ENCODE results near the gene MRTFA.

DNA sequence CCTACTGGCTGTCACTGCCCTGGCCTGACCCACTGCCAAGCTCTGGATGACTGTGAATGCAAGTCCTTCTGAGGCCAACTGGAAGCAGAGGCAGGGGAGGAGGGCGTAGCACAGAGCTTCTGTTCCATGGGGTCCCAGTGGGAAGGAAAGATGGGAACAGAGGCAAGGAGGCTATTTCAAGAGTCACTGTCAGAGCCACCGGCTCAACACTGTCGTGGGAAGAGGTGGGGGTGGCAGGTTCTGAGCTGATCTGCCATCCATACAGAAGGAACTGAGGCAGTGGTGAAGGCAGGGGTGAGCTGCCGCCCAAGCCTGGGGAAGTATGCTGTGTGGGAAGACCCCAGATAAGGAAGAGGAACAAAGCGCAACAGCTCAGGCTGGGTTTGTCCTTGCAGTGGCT lies 211.4 kb downstream of the MRTFA start:
- TF ChIP-seq EZH2 (IDR thresholded peaks at IDR 0.05) (no peak), POLR2AphosphoS5 (IDR thresholded peaks at IDR 0.05; ENCODE audit: low read depth, low read length) (no peak), SIN3A (IDR thresholded peaks at IDR 0.05; ENCODE audit: low read depth) (no peak), POLR2A (IDR thresholded peaks at IDR 0.05; ENCODE audit: borderline replicate concordance, extremely low read depth, insufficient read depth, insufficient read length) (no peak), ZNF274 (IDR thresholded peaks at IDR 0.05; ENCODE audit: low read depth, low read length) (no peak), SP1 (IDR thresholded peaks at IDR 0.05; ENCODE audit: low read depth) (no peak), FOSL1 (IDR thresholded peaks at IDR 0.05; ENCODE audit: low read depth) (no peak), MAX (IDR thresholded peaks at IDR 0.05) (no peak), EZH2phosphoT487 (IDR thresholded peaks at IDR 0.05; ENCODE audit: borderline replicate concordance) (no peak), CEBPB (IDR thresholded peaks at IDR 0.05; ENCODE audit: low read depth) (no peak)
- TF ChIP-seq, protein P1, sequence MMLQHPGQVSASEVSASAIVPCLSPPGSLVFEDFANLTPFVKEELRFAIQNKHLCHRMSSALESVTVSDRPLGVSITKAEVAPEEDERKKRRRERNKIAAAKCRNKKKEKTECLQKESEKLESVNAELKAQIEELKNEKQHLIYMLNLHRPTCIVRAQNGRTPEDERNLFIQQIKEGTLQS (IDR thresholded peaks at IDR 0.05): no peak
- TF ChIP-seq, protein P2, sequence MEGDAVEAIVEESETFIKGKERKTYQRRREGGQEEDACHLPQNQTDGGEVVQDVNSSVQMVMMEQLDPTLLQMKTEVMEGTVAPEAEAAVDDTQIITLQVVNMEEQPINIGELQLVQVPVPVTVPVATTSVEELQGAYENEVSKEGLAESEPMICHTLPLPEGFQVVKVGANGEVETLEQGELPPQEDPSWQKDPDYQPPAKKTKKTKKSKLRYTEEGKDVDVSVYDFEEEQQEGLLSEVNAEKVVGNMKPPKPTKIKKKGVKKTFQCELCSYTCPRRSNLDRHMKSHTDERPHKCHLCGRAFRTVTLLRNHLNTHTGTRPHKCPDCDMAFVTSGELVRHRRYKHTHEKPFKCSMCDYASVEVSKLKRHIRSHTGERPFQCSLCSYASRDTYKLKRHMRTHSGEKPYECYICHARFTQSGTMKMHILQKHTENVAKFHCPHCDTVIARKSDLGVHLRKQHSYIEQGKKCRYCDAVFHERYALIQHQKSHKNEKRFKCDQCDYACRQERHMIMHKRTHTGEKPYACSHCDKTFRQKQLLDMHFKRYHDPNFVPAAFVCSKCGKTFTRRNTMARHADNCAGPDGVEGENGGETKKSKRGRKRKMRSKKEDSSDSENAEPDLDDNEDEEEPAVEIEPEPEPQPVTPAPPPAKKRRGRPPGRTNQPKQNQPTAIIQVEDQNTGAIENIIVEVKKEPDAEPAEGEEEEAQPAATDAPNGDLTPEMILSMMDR (IDR thresholded peaks at IDR 0.05 in 2 of 3, conservative IDR thresholded peaks at IDR 0.05 in 1 of 3; ENCODE audit: borderline replicate concordance in 1 of 3, insufficient read depth in 1 of 3, low read depth in 2 of 3, low read length in 2 of 3): no peak
- TF ChIP-seq, protein P3, sequence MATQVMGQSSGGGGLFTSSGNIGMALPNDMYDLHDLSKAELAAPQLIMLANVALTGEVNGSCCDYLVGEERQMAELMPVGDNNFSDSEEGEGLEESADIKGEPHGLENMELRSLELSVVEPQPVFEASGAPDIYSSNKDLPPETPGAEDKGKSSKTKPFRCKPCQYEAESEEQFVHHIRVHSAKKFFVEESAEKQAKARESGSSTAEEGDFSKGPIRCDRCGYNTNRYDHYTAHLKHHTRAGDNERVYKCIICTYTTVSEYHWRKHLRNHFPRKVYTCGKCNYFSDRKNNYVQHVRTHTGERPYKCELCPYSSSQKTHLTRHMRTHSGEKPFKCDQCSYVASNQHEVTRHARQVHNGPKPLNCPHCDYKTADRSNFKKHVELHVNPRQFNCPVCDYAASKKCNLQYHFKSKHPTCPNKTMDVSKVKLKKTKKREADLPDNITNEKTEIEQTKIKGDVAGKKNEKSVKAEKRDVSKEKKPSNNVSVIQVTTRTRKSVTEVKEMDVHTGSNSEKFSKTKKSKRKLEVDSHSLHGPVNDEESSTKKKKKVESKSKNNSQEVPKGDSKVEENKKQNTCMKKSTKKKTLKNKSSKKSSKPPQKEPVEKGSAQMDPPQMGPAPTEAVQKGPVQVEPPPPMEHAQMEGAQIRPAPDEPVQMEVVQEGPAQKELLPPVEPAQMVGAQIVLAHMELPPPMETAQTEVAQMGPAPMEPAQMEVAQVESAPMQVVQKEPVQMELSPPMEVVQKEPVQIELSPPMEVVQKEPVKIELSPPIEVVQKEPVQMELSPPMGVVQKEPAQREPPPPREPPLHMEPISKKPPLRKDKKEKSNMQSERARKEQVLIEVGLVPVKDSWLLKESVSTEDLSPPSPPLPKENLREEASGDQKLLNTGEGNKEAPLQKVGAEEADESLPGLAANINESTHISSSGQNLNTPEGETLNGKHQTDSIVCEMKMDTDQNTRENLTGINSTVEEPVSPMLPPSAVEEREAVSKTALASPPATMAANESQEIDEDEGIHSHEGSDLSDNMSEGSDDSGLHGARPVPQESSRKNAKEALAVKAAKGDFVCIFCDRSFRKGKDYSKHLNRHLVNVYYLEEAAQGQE (IDR thresholded peaks at IDR 0.05; ENCODE audit: low read depth): no peak
